Stimulated activated naive CD8-positive, alpha-beta T cell treated with anti-CD3 and anti-CD28 coated beads, Interleukin-15, Interleukin-2, amounts not matched to agents 100 U/mL and 50 U/mL, for 24 hours (primary cell): Measurements from ENCODE around the gene MT1A.
"Not testable (repeated sequence)": the region's sequence is repeated elsewhere in the genome, so short reads cannot be mapped to it uniquely, and the experiment has no call there.

ENCODE experiments used
- ATAC-seq: fragments of 150-1000 bp; cut with Tn5 transposase; one replicate; pipeline ENCODE4 v1.10.0; 2021
- DNase-seq: peaks from one replicate; pipeline ENCODE4 v3.0.0; 2021

Gene MT1A

DNA sequence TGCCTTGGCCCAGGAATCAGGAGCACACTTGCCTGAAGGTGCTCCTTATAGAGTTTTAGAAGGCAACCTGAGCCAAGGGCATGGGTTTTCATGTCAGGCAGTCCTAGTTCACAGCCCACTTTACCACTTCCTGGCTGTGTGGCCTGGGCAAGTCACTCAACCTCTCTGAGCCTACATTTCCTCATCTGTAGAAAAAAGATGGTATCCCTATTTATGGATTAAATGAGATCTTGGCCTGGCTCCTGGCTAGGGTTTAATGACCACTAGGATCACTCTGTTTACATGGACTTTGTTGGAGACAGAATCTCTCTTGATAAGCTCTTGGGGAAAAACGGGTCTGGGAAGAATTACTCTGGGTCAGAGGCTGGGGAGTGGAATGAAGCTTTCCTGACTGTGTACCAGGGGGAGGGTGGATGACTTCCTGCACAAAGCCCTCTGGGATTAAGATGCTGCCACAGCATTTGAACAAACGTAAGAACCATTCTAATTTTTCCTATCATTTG is 27.8 kb upstream of the MT1A start:
- ATAC-seq: peak; percentile 33
- no peak for DNase-seq

- DNase-seq (no peak), ATAC-seq (no peak)
Observed at GRCh38 chr16:56611281-56611833, 27.1 kb upstream of the MT1A start.

DNA sequence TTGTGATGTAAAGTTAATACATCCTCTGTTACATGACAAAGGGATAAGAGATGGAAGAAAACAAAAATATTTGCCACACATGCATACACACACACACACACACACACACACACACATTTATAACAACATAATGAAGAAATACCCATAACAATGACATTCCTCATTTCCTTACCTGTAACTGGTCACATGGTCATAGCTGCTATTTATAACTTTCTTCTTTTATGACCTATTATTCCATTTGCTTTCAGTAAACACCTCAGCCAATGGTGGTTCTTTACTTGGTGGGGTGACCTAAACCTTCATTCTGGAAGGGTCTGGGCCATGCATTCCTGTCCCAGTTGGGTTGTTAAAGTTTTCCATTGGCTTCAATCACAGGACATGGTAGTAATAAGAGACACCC is 24.8 kb upstream of the MT1A start:
- no peak for DNase-seq
- no peak for ATAC-seq

GRCh38 chr16:56614549-56614991 is 23.9 kb upstream of the MT1A start:
- ATAC-seq: peak; percentile 74

GRCh38 chr16:56615353-56615752 is 23.1 kb upstream of the MT1A start:
- ATAC-seq (no peak), DNase-seq (no peak)

More at GRCh38 chr16:56614549-56614991, 23.9 kb upstream of the MT1A start:
- DNase-seq: no peak

DNA sequence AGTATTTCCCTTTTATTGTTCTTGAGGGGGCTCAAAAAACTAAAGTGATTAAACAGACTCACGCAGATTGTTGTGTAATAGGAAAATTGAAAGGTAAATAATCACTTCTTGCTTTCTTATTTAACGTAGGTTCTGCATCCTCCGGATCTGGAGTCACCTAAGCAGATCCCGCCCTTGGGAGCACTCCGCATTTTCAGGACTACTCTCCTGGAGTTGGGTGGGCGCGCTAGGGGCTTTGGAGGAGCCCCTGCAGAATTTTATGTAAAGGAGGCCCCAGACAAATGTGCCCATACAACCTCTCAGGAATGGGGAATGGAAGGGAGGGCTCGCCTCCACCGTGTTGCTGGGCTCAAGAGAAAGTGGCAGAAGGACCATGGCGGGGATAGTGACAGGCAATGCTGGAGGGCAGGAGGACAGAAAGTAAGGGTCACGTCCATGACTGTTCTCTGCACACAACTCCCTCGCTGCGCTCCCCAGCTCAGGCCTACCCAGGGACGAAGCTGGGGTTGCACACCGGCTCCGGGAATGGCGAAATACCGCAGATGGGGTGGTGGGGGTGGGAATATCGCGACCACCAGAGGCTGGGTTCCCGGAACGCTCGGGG is 21.8 kb upstream of the MT1A start:
- DNase-seq (no peak), ATAC-seq (no peak)

DNA sequence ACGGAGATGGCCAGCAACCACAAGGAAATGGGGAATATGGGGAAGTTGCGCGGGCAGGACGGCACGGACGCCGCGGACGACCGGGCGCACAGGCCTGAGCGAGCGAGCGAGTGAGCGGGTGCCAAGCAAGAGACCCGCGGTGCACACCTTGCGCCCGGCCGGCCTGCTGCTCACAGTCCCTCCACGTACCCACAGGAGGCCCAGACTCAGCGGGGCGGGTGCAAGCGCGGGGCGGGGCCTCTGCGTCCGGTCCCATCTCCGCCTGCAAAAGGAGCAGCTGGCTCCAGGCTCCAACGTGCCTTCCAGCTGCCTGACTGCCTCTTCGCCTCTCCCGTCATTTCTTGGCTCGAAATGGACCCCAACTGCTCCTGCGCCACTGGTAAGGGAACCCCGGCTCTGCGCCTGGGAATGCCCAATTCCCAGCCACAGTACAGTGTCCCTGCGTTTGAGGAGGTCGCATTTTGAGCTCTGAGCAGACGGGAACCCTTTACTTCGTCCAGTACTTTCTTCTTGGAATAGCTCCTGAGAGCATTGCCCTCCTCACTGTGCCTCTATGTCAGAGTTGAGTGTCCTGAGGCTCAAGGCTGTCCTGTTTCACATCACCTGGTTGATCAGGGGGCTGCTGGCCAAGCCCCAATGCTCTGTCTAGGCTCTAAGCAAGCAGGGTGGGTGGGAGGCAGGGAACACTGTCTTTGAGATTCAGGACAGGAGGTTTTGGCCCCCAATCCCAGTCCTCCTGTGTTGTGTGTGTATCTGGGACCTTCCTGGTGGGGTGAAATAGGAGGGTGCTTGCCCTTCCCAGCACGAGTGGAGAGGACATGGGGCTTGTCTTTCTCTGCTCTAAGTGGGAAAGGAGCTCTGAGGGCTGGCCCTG is 21.0 kb upstream of the MT1A start:
- ATAC-seq (no peak), DNase-seq (peak; percentile 58)

DNA sequence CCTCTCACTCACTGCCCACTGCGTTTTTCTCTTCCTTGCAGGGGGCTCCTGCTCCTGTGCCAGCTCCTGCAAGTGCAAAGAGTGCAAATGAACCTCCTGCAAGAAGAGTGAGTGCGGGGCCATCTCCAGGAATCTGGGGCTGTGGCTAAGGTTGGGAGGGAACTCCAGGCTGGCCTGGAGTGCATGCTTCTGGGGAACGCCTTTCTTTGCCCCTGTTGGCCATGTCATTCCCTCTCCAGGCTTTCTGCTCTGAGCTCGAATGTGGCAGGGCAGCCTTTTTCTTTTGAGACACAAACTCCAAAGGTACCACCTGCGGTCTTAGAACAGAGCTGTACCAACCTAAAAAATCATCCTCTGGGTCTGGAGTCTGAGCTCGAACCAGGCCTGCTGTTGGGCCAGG is 20.3 kb upstream of the MT1A start:
- DNase-seq (no peak), ATAC-seq (no peak)

DNA sequence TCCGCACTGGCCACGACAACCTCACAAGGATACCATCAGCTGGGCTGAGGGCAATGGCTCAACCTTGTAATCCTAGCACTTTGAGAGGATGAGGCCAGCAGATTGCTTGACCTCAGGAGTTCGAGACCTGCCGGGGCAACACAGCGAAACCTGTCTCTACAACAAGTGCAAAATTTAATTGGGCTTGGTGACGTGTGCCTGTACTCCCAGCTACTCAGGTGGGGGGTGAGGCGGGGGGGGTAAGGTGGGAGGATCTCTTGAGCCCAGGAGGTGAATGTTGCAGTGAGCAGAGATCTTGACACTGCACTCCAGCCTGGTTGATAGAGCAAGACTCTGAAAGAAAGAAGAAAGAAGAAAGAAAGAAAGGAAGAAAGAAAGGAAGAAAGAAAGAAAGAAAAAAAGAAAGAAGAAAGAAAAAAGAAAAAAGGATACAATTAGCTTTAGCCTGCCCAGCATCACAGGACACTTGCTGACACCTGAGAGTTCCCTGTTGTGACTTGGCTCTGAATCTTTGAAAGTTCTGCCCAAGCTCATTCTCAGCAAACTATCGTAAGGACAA is 18.0 kb upstream of the MT1A start:
- DNase-seq (no peak), ATAC-seq (no peak)

GRCh38 chr16:56621665-56622445 is 16.6 kb upstream of the MT1A start:
- not testable (repeated sequence) for DNase-seq, ATAC-seq

DNA sequence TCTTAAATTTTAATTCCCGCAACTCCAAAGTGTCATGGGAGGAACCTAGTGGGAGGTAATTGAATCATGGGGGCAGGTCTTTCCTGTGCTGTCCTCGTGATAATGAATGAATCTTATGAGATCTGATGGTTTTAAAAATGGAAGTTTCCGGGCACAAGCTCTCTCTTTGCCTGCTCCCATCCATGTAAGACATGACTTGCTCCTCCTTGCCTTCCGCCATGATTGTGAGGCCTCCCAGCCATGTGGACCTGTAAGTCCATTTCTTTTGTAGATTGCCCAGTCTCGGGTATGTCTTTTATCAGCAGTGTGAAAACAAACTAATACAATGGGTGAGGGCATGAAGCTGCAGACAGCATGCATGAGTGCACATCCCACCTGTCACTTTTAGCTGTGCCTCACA is 15.3 kb upstream of the MT1A start:
- ATAC-seq, DNase-seq: not testable (repeated sequence)

- DNase-seq: no peak
- ATAC-seq: no peak
Observed at GRCh38 chr16:56623637-56624036, 14.8 kb upstream of the MT1A start.

DNA sequence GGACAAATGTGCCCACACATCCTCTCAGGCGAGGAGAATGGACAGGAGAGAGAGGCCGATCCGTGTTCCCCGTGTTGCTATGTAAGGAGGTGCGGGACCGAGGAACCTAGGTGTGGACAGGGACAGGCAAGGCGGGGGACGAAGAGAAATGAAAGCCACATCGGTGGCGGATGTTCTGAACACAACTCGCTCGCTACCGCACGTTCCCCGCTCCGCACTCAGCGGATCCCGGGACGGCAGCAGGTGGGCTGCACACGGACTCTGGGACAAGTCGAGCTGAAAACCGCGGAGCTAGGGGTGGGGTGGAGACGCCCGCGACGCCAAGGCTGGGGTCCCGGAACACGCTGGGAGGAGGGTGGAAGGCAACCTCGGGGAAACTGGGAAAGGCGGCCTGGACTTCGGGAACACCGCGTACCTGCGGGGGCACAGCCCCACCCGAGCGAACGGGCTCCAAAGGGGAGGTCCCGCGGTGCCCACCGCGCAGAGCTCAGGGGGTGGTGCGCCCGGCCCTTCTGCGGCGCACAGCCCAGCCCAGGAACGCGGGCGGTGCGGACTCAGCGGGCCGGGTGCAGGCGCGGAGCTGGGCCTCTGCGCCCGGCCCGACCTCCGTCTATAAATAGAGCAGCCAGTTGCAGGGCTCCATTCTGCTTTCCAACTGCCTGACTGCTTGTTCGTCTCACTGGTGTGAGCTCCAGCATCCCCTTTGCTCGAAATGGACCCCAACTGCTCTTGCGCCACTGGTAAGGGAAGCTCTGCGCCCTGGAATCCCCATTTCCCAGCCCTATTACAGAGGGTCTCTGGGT is 13.1 kb upstream of the MT1A start, which contains the start of gene MT1E:
Gene MT1E, plus strand, starts transcription at position 642 of the 803 bp plus-strand sequence. Its CDS starts 71 bp downstream, at position 713.
- peak; percentile 50 for DNase-seq
- ATAC-seq: peak; percentile 89

- ATAC-seq: peak; percentile 51
- DNase-seq: no peak
Observed at GRCh38 chr16:56625943-56626654, 12.4 kb upstream of the MT1A start.

DNA sequence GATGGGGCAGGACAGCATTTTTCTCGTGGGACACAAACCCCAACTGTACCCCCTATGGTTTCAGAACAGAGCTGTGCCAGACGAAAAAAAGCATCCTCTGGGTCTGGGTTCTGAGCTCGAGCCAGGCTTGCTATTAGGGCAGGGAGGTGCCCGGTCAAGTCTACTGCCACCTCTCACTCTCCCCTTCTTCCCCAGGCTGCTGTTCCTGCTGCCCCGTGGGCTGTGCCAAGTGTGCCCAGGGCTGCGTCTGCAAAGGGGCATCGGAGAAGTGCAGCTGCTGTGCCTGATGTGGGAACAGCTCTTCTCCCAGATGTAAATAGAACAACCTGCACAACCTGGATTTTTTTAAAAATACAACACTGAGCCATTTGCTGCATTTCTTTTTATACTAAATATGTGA is 11.8 kb upstream of the MT1A start:
- DNase-seq: no peak
- no peak for ATAC-seq

GRCh38 chr16:56628486-56629350 is 9.7 kb upstream of the MT1A start:
- ATAC-seq: no peak

GRCh38 chr16:56629531-56629930 is 8.9 kb upstream of the MT1A start:
- DNase-seq: no peak
- ATAC-seq: no peak

More at GRCh38 chr16:56628486-56629350, 9.7 kb upstream of the MT1A start:
- DNase-seq: no peak

DNA sequence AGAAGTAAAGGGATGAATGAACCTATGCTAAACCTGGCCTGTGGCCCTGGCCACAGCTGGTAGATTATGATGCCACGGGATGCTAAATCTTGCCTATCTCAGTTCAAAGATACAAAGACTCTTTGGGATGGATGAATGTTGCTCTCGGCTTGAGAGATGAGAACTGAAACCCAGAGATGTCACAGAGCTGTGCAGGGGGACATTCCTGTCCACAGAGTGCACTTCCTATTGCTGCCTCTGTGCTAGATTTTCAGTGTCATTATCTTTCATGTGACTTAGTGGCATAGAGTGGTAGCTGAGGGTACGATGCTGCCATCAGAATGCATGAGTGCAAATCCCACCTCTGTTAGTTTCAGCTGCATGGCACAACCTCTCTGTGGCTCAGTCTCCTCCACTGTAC is 8.3 kb upstream of the MT1A start:
- ATAC-seq: peak; percentile 29
- DNase-seq: no peak

DNA sequence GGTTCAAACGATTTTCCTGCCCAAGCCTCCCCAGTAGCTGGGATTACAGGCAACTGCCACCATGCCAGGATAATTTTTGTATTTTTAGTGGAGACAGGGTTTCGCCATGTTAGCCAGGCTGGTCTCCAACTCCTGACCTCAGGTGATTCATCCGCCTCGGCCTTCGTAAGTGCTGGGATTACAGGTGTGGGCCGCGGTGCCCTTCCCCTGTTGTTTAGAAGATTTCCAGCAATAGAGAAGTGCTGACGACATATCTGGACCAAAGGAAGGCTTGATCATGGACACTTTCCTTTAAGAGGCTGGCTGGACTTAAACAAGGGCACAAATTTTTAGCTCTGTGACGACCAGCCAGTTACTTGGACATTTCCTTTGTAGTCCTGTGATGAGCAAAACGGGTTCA is 7.3 kb upstream of the MT1A start:
- ATAC-seq: no peak

More for the DNA sequence above, 7.3 kb upstream of the MT1A start:
- no peak for DNase-seq
